K562 (cell line): ENCODE results near the gene SYNGR3. TPM values are rescaled to one million over a fixed set of nuclear protein-coding genes. Genes with fewer than 3 reads are reported as not detected.
A peak's percentile ranks its signal among the peaks of the same experiment; 100 is the strongest.

ENCODE experiments used
- E2F6 ChIP-seq, 2 experiments: IDR thresholded peaks; 2 replicates each; pipeline ENCODE4 v1.6.1; 2011; ENCODE audit warnings: borderline replicate concordance in 1 of 2, control low read depth in 1 of 2, low read depth in 1 of 2, low read length in 1 of 2, mild to moderate bottlenecking in 1 of 2, mixed read lengths in 1 of 2, moderate library complexity in 1 of 2; ENCODE audit not compliant: insufficient read depth in 1 of 2, insufficient read length in 1 of 2, poor library complexity in 1 of 2, severe bottlenecking in 1 of 2; ENCODE audit errors: extremely low read depth in 1 of 2
- EP400 ChIP-seq: fragments of 450-650 bp; IDR thresholded peaks from 2 replicates; pipeline ENCODE4 v1.6.1; 2017; ENCODE audit warnings: antibody characterized with exemption, mild to moderate bottlenecking, moderate library complexity
- HDAC1 ChIP-seq, 2 experiments: fragments of 450-650 bp; IDR thresholded peaks; 2 replicates each; pipeline ENCODE4 v1.6.1; 2016 to 2017; ENCODE audit warnings: inconsistent platforms in 1 of 2, mild to moderate bottlenecking in 1 of 2, moderate library complexity in 1 of 2
- MAX ChIP-seq: sonication (generic); formaldehyde crosslinking; IDR thresholded peaks from 2 replicates; pipeline ENCODE4 v1.9.0; 2022; ENCODE audit warnings: mild to moderate bottlenecking, missing genetic modification reagents
- MEF2A ChIP-seq: IDR thresholded peaks from 2 replicates; pipeline ENCODE4 v1.6.1; 2011; ENCODE audit warnings: low read depth, mild to moderate bottlenecking, low read length, moderate library complexity; ENCODE audit not compliant: control insufficient read depth
- NKRF ChIP-seq: fragments of 450-650 bp; IDR thresholded peaks from 2 replicates; pipeline ENCODE4 v1.6.1; 2016; ENCODE audit warnings: borderline replicate concordance
- NRF1 ChIP-seq, 2 experiments: fragments of 450-650 bp; IDR thresholded peaks in 1 of 2; conservative IDR thresholded peaks in 1 of 2; 2 replicates each; pipeline ENCODE4 v1.6.1; 2014; ENCODE audit warnings: mild to moderate bottlenecking in 2 of 2
- PCBP1 ChIP-seq: fragments of 200-400 bp; formaldehyde crosslinking; IDR thresholded peaks from 2 replicates; pipeline ENCODE4 v1.6.1; 2018; ENCODE audit warnings: mild to moderate bottlenecking, low read depth, low read length; ENCODE audit not compliant: poor library complexity, severe bottlenecking
- PURB ChIP-seq: sonication (generic); formaldehyde crosslinking; IDR thresholded peaks from 2 replicates; pipeline ENCODE4 v1.9.0; 2021; ENCODE audit warnings: low read depth, mild to moderate bottlenecking, missing genetic modification reagents
- RB1 ChIP-seq: fragments of 450-650 bp; IDR thresholded peaks from 2 replicates; pipeline ENCODE4 v1.6.1; 2017; ENCODE audit warnings: low read depth, mild to moderate bottlenecking
- RBBP5 ChIP-seq: fragments of 200-600 bp; sonication (generic); IDR thresholded peaks from 2 replicates; pipeline ENCODE4 v1.6.1; 2012; ENCODE audit warnings: borderline replicate concordance, mild to moderate bottlenecking, low read length, control low read depth, inconsistent platforms; ENCODE audit not compliant: insufficient read depth, poor library complexity, severe bottlenecking
- RNF2 ChIP-seq: sonication (generic); IDR thresholded peaks from 2 replicates; pipeline ENCODE4 v1.6.1; 2016
- SMARCE1 ChIP-seq: fragments of 450-650 bp; IDR thresholded peaks from 2 replicates; pipeline ENCODE4 v1.7.1; 2016; ENCODE audit warnings: mild to moderate bottlenecking
- ZBTB49 ChIP-seq: sonication (generic); formaldehyde crosslinking; IDR thresholded peaks from 2 replicates; pipeline ENCODE4 v1.8.0; 2022; ENCODE audit warnings: missing genetic modification reagents, mild to moderate bottlenecking, borderline replicate concordance
- ZNF324 ChIP-seq: fragments of 250-450 bp; sonication (Bioruptor Pico); IDR thresholded peaks from 2 replicates; pipeline ENCODE4 v1.4.0; 2020; ENCODE audit warnings: mild to moderate bottlenecking
- ZNF79 ChIP-seq: fragments of 250-450 bp; sonication (Bioruptor Pico); IDR thresholded peaks from 2 replicates; pipeline ENCODE4 v1.4.0; 2020; ENCODE audit warnings: low read depth, mild to moderate bottlenecking, moderate library complexity
- polyA plus RNA-seq, 8 experiments: library from polyadenylated mRNA; depleted of rRNA in 4 of 8; stranded (reverse) in 5 of 8; unstranded in 3 of 8; fragments of >200 nt; fragmentation: Nextera tagmentation in 2 of 8; fragmentation: Illumina TruSeq in 1 of 8; extraction: Ambion mirVana in 2 of 8; extraction: Trizol in 1 of 8; gene quantifications; 2 replicates each; pipeline versions ENCODE4 v1.2.1 to v1.2.3, GENCODE V29; 2011 to 2014; ENCODE audit warnings: inconsistent platforms in 1 of 8, missing spikeins in 1 of 8
- total RNA-seq, 7 experiments: library from RNA; depleted of rRNA in 6 of 7; stranded (reverse); fragments of >200 nt in 6 of 7; fragmentation: Illumina TruSeq in 2 of 7; extraction: Trizol in 2 of 7; gene quantifications; 2 replicates each; pipeline versions ENCODE4 v1.2.1 to v1.2.3, GENCODE V29; 2011 to 2021; ENCODE audit warnings: low replicate concordance in 1 of 7
- TF ChIP-seq, protein P1 (sequence below): fragments of 250-450 bp; sonication (Bioruptor Pico); IDR thresholded peaks from 2 replicates; pipeline ENCODE4 v1.8.0; 2021; ENCODE audit warnings: moderate library complexity, mild to moderate bottlenecking, inconsistent platforms
- TF ChIP-seq, protein P2 (sequence below): IDR thresholded peaks from 2 replicates; pipeline ENCODE4 v1.6.1; 2014; ENCODE audit warnings: antibody characterized with exemption

SYNGR3 gene
- total and polyA plus RNA-seq, 9 of the 15 experiments (the other 6 are each of a cell fraction or from before 2014, with no cell fraction given): 3.7 to 69.2 (median 36.3) TPM

- TF ChIP-seq NKRF (peak; percentile 47; the same call in 1 of the 2 replicates), SMARCE1 (0 out of 2 replicates have a peak, but pooled peaks have one; percentile 11), ZBTB49 (CRISPR knock-in tag) (0 out of 2 replicates have a peak, but pooled peaks have one; percentile 78), ZNF324 (no peak), RB1 (peak; percentile 59; the same call in 1 of the 2 replicates), EP400 (0 out of 2 replicates have a peak, but pooled peaks have one; percentile 6), PURB (CRISPR knock-in tag) (no peak), RNF2 (peak; percentile 35; the same call in 1 of the 2 replicates), RBBP5 (no peak), NRF1 (conservative IDR thresholded peaks at IDR 0.05 in 1 of 2, IDR thresholded peaks at IDR 0.05 in 1 of 2) (no peak), E2F6 (IDR thresholded peaks at IDR 0.05; ENCODE audit: borderline replicate concordance in 1 of 2, extremely low read depth in 1 of 2, insufficient read depth in 1 of 2, insufficient read length in 1 of 2, low read depth in 1 of 2, low read length in 1 of 2, poor library complexity in 1 of 2, severe bottlenecking in 1 of 2) (peak; percentile 97 to 99), MEF2A (no peak), ZNF79 (CRISPR knock-in tag) (no peak), PCBP1 (no peak), MAX (peak; percentile 85), HDAC1 (IDR thresholded peaks at IDR 0.05) (no peak)
- TF ChIP-seq, protein P1, sequence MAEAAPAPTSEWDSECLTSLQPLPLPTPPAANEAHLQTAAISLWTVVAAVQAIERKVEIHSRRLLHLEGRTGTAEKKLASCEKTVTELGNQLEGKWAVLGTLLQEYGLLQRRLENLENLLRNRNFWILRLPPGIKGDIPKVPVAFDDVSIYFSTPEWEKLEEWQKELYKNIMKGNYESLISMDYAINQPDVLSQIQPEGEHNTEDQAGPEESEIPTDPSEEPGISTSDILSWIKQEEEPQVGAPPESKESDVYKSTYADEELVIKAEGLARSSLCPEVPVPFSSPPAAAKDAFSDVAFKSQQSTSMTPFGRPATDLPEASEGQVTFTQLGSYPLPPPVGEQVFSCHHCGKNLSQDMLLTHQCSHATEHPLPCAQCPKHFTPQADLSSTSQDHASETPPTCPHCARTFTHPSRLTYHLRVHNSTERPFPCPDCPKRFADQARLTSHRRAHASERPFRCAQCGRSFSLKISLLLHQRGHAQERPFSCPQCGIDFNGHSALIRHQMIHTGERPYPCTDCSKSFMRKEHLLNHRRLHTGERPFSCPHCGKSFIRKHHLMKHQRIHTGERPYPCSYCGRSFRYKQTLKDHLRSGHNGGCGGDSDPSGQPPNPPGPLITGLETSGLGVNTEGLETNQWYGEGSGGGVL (CRISPR knock-in tag): no peak
- TF ChIP-seq, protein P2, sequence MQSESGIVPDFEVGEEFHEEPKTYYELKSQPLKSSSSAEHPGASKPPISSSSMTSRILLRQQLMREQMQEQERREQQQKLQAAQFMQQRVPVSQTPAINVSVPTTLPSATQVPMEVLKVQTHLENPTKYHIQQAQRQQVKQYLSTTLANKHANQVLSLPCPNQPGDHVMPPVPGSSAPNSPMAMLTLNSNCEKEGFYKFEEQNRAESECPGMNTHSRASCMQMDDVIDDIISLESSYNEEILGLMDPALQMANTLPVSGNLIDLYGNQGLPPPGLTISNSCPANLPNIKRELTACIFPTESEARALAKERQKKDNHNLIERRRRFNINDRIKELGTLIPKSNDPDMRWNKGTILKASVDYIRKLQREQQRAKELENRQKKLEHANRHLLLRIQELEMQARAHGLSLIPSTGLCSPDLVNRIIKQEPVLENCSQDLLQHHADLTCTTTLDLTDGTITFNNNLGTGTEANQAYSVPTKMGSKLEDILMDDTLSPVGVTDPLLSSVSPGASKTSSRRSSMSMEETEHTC: no peak
Measured at GRCh38 chr16:2008631-2009163, 18.9 kb downstream of the SYNGR3 start (continued).
